HuH-7 (cell line): ENCODE data around the gene DNAJB9.

Source experiments
- DNase-seq: peaks from one replicate; pipeline ENCODE4 v3.0.0; 2011; ENCODE audit warnings: low spot score

DNAJB9 gene

GRCh38 chr7:108605559-108606201 is 36.0 kb downstream of the DNAJB9 start:
- DNase-seq, result no peak

- no peak for DNase-seq
Measured at GRCh38 chr7:108609643-108610042, 40.0 kb downstream of the DNAJB9 start.

DNA sequence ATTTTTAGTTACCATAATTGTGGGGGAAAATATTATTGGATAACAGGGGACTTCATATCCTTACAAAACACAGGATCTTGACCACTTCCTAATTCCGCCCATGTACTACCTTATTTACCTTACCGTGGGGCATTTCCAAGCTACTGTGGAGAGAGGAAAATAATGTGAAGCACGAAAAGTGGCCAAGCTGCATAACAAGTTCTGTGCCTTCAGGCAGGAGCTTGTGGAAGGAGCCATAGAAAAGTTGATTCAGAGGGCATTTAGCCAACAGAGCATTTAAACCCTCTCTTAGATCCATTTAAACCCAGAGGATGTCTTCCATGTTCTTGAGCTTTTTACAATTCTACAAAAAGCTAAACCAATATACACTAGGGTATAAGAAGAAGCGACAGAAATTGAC is 41.6 kb downstream of the DNAJB9 start:
- DNase-seq, result no peak

DNA sequence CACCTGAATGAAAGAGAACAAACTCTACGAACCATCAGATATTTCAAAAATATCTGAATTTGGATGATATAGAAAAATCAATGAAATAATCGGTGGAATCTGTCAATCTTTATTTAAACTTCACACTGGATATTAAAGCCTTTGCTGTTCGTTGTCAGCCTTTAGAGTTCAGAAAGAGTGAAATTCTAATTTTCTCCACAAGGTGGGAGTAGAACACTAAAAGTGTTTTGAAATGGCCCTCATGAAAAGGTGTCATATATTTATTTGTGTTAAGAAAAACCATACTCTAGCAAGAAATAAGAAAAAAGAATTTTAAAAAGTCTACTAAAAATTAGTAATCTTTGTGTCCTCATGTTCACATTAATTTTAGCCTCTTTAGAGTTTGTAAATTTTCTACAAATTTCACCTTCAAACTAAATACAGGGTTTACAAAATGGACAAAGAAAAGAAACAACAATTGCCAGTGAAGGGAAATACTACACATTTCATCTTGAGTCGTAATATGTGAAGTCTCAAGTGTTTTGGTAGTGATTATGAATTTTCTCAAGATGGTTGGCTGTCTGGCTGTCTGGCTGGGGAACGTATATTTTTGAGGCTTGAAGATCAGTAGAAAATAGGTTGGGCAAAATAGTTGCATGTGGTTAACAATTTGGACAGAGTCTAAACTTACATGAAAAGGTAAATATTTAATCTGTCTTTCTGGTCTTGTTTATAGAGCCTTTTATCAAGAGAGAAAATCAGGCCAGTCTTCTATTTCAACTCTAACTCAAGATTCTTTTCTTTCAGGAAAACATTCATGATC is 43.7 kb downstream of the DNAJB9 start:
- no peak for DNase-seq

GRCh38 chr7:108613949-108614381 is 44.3 kb downstream of the DNAJB9 start:
- no peak for DNase-seq

DNA sequence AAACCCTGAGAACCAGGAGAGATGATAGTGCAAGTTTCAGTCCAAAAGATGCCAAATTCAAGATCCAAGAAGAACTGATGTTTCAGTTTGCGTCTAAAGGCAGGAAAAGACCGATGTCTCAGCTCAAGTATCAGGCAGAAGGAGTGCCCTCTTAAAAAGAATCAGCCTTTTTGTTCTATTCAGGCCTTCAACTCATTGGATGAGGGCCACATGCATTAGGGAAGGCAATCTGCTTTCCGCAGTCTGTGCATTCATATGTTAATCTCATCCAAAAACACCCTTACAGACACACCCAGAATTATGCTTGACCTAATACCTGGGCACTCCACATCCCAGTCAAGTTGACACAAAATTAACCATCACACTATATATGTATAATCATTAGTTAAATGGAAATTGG is 45.2 kb downstream of the DNAJB9 start:
- no peak for DNase-seq

GRCh38 chr7:108618056-108618455 is 48.4 kb downstream of the DNAJB9 start:
- DNase-seq, result no peak

GRCh38 chr7:108623220-108623619 is 53.5 kb downstream of the DNAJB9 start:
- DNase-seq, result no peak
